GM18498 (cell line): ENCODE measurements around the gene VPS37D.
"Not testable (repeated sequence)": the region's sequence is repeated elsewhere in the genome, so short reads cannot be mapped to it uniquely, and the experiment has no call there.

ENCODE experiments used
- ATAC-seq: cut with Tn5 transposase; IDR thresholded peaks from one replicate; pipeline ENCODE4 v1.9.1; 2021; ENCODE audit warnings: mild to moderate bottlenecking, moderate library complexity; ENCODE audit not compliant: unreplicated experiment

Gene VPS37D

GRCh38 chr7:73704640-73705550 is 37.3 kb downstream of the VPS37D start:
- ATAC-seq: no peak

GRCh38 chr7:73705551-73705920 is 37.9 kb downstream of the VPS37D start:
- ATAC-seq: no peak

DNA sequence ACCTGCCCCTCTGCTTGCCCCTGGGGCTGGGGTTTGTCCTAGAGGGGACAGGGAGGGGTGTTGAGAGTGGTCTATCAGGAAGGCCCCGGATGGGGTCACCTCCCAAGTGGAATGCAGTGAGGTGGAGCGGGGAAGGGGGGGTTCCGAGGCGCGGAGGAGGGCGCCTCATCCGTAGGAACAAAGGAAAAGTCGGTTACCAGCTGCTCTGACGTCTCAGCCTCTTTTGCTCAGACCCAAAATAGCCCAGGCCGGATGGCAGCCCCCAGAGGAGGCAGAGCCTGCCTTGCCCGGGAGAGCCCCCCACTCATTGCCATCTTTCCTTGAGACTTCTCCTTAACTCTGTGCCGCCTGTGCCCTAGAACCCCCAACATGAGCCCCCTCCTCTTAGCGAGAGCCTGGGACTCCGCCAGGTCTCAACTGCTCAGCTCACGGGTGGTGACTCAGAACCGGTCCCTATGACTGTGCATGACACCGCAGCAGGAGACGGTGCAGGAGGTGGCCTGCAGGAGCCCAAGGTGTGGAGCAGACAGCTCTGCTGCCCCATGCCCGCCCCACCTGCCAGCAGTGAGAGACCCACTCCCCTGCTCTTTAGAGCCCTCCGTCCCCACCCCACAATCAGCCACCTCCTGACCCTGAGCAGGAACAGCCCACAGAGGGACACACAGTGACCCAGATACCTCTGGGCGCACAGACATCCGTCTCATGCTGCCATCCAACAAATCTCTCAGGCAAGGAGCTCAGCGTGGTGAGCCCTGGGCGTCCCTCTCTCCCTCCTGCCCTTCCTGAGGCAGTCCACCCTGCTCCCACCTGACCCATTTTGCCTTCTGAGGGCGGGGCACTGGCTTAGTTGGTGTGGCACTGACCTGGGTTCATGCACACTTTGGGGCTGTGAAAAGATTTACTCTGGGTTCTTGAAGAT is 38.8 kb downstream of the VPS37D start:
- no peak for ATAC-seq

GRCh38 chr7:73707045-73707631 is 39.5 kb downstream of the VPS37D start:
- ATAC-seq: no peak

- ATAC-seq: no peak
These were observed 41.4 kb downstream of the VPS37D start for GRCh38 chr7:73708961-73709549.

DNA sequence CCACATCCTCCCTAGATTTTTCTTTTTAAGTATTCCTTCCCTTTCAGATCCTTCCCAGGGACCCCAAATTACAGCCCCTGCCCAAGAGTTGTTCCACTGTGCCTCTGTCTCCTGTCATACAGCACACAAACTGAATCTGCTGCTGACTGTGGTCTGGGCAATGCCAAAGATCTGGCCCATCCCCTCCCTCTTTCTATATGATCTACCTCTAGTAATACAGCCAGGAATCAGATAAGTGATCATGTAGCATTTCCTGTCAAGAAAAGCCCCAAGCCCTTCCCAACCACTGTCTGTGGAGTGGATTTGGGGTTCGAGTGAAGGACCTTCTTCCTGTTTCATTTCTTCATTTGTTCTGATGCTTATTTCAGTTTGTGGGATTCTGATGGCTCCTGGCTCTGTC is 45.1 kb downstream of the VPS37D start:
- ATAC-seq: no peak

- not testable (repeated sequence) for ATAC-seq
These were observed 45.7 kb downstream of the VPS37D start for GRCh38 chr7:73713319-73713718.

GRCh38 chr7:73715648-73716317 is 48.2 kb downstream of the VPS37D start:
- ATAC-seq: no peak

- no peak for ATAC-seq
These were observed 48.8 kb downstream of the VPS37D start for GRCh38 chr7:73716318-73716890.

GRCh38 chr7:73717025-73717807 is 49.6 kb downstream of the VPS37D start:
- ATAC-seq: no peak

DNA sequence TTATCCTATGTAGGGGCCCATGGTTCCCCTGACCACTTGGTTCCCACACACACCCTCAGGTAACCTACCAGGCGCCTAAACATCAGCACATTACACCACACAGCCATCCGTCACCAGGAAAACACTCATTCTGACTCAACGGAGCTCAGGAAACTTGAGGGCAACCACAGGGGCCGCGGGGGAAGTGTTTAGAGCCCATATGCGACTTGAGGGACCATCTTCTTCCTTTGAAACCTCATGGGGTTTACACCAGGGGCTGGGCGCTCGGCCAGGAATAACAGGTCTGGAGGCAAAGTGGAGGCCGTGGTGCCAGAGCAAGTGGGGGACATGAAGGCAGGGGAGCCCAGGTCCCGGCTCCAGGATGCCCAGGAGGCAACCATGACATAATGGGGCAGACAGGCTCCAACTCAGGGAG is 50.4 kb downstream of the VPS37D start:
- no peak for ATAC-seq

GRCh38 chr7:73718438-73718881 is 50.8 kb downstream of the VPS37D start:
- ATAC-seq: no peak

- ATAC-seq: peak; percentile 70
These were observed 51.5 kb downstream of the VPS37D start, which contains the start of gene STX1A for GRCh38 chr7:73718905-73719805. STX1A (minus strand) TSS chr7:73719669; CDS start chr7:73719631, 38 bp downstream.

DNA sequence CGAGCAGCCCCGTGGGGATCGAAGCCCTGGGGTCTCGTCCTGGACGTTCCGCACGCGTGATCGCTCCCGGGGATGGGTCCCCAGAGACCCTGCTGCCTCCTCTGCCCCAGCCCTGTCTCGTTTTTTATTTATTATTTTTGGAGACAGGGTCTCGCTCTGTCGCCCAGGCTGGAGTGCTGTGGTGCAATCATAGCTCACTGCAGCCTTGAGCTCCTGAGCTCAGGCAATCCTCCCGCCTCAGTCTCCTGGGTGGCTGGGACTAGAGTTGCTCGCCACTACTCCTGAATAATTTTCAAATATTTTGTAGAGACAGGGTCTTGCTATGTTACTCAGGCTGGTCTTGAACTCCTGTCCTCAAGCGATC is 52.2 kb downstream of the VPS37D start:
- ATAC-seq: no peak

DNA sequence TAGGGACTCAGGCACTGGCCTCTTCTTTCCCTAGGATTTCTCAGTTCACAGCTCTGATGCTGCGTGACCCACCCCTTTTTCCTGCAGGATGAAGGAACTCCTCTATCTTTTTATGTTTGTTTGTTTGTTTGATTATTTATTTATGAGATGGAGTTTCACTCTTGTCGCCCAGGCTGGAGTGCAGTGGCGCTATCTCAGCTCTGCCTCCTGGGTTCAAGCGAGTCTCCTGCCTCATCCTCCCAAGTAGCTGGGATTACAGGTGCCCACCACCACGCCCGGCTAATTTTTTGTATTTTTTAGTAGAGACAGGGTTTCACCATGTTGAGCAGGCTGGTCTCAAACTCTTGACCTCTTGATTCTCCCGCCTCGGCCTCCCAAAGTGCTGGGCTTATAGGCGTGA is 52.8 kb downstream of the VPS37D start:
- not testable (repeated sequence) for ATAC-seq

DNA sequence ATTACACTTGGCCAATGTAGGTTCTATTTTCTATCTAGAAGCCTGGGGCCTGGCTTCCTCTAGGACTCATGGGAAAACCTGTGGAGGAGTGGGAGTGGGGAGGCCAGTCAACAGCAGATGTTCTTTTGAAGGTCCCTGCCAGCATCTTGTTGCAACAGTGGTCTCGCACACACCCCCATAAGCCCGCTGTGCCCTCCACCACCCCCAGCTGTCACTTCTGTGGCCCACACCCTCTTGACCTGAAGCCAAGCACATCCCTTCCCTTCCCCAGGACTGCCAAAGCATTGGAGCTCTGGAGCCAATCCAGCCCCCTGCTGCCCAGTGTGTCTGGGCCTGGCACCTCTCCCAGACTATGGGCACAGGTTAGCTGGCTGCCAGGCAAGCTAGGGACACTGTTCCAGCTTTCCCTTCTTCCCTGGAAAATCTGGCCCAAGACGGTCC is 53.8 kb downstream of the VPS37D start:
- no peak for ATAC-seq
